WTC11 (cell line): ENCODE data around the gene ASB14. TPM values are rescaled to one million over a fixed set of nuclear protein-coding genes. Genes with fewer than 3 reads are reported as not detected.

ENCODE experiments used
- ATAC-seq: fragments of 200-7000 bp; cut with Tn5 transposase; 2 replicates; pipeline ENCODE4 v1.10.0; 2021; ENCODE audit warnings: mild to moderate bottlenecking, moderate library complexity
- CTCF ChIA-PET: fragments of 300-600 bp; sonication (Branson Sonifier 250); formaldehyde crosslinking; loops from one replicate; lab custom pipeline; 2021; ENCODE audit warnings: antibody characterized with exemption; lab: Charles Lee
- POLR2A ChIA-PET: fragments of 350-600 bp; sonication (Branson Sonifier 250); formaldehyde crosslinking; loops from one replicate; lab custom pipeline; 2021; ENCODE audit warnings: antibody characterized with exemption; lab: Charles Lee
- DNase-seq: peaks from one replicate; pipeline ENCODE4 v3.0.0; 2021; ENCODE audit warnings: low spot score
- H3K27ac Mint-ChIP-seq: 2 replicates; pipeline ENCODE4 v1.8.0; 2021; ENCODE audit warnings: mixed read lengths
- H3K27me3 Mint-ChIP-seq: 2 replicates; pipeline ENCODE4 v1.8.0; 2021; ENCODE audit warnings: low read depth, mild to moderate bottlenecking, moderate library complexity, mixed read lengths
- H3K36me3 Mint-ChIP-seq: 2 replicates; pipeline ENCODE4 v1.8.0; 2021; ENCODE audit warnings: mixed read lengths
- H3K4me1 Mint-ChIP-seq: 2 replicates; pipeline ENCODE4 v1.8.0; 2022; ENCODE audit warnings: mixed read lengths
- H3K4me3 Mint-ChIP-seq: 2 replicates; pipeline ENCODE4 v1.8.0; 2021; ENCODE audit warnings: mild to moderate bottlenecking, moderate library complexity, mixed read lengths
- H3K9me3 Mint-ChIP-seq: 2 replicates; pipeline ENCODE4 v1.8.0; 2021; ENCODE audit warnings: mixed read lengths
- CREM ChIP-seq: sonication (generic); formaldehyde crosslinking; IDR thresholded peaks from 2 replicates; pipeline ENCODE4 v1.8.1; 2022; ENCODE audit warnings: mild to moderate bottlenecking, missing genetic modification reagents, moderate library complexity
- EMX1 ChIP-seq: fragments of 250-450 bp; sonication (Bioruptor Pico); IDR thresholded peaks from 2 replicates; pipeline ENCODE4 v1.8.0; 2021; ENCODE audit warnings: mild to moderate bottlenecking
- GRHL2 ChIP-seq: fragments of 250-450 bp; sonication (Bioruptor Pico); IDR thresholded peaks from 2 replicates; pipeline ENCODE4 v1.8.0; 2022; ENCODE audit warnings: mild to moderate bottlenecking, moderate library complexity; ENCODE audit not compliant: insufficient replicate concordance, severe bottlenecking
- HMGA2 ChIP-seq: fragments of 250-450 bp; sonication (Bioruptor Pico); IDR thresholded peaks from 2 replicates; pipeline ENCODE4 v1.4.0; 2021; ENCODE audit warnings: mild to moderate bottlenecking, moderate library complexity
- JUN ChIP-seq: sonication (generic); formaldehyde crosslinking; IDR thresholded peaks from 2 replicates; pipeline ENCODE4 v1.8.0; 2023; ENCODE audit warnings: mild to moderate bottlenecking, missing genetic modification reagents
- MYBL2 ChIP-seq: sonication (generic); formaldehyde crosslinking; IDR thresholded peaks from 2 replicates; pipeline ENCODE4 v1.8.1; 2023; ENCODE audit warnings: mild to moderate bottlenecking, moderate library complexity, missing genetic modification reagents
- SMAD3 ChIP-seq: sonication (generic); formaldehyde crosslinking; IDR thresholded peaks from 2 replicates; pipeline ENCODE4 v1.8.0; 2022; ENCODE audit warnings: missing genetic modification reagents, mild to moderate bottlenecking, borderline replicate concordance
- TP53 ChIP-seq: sonication (generic); formaldehyde crosslinking; IDR thresholded peaks from 2 replicates; pipeline ENCODE4 v1.8.1; 2023; ENCODE audit warnings: mild to moderate bottlenecking, missing genetic modification reagents
- ZBTB21 ChIP-seq: sonication (generic); formaldehyde crosslinking; IDR thresholded peaks from 2 replicates; pipeline ENCODE4 v1.8.1; 2023; ENCODE audit warnings: mild to moderate bottlenecking, missing genetic modification reagents, borderline replicate concordance
- ZNF121 ChIP-seq: sonication (generic); formaldehyde crosslinking; IDR thresholded peaks from 2 replicates; pipeline ENCODE4 v1.8.0; 2023; ENCODE audit warnings: missing genetic modification reagents
- ZNF138 ChIP-seq: sonication (generic); formaldehyde crosslinking; conservative IDR thresholded peaks from 2 replicates; pipeline ENCODE4 v1.8.1; 2022; ENCODE audit warnings: mild to moderate bottlenecking, moderate library complexity, missing genetic modification reagents
- ZNF317 ChIP-seq: sonication (generic); formaldehyde crosslinking; IDR thresholded peaks from 2 replicates; pipeline ENCODE4 v1.8.1; 2023; ENCODE audit warnings: low read depth, mild to moderate bottlenecking, moderate library complexity, missing genetic modification reagents, borderline replicate concordance
- ZNF423 ChIP-seq: fragments of 250-450 bp; sonication (Bioruptor Pico); IDR thresholded peaks from 2 replicates; pipeline ENCODE4 v2.1.2; 2022; ENCODE audit warnings: mild to moderate bottlenecking, moderate library complexity
- ZNF671 ChIP-seq: fragments of 250-450 bp; sonication (Bioruptor Pico); IDR thresholded peaks from 2 replicates; pipeline ENCODE4 v1.8.0; 2021; ENCODE audit warnings: mild to moderate bottlenecking
- total RNA-seq: library from RNA; stranded (reverse); gene quantifications from 3 replicates; pipeline ENCODE4 v1.2.3, GENCODE V29; 2021
- TF ChIP-seq, protein P1 (sequence below): sonication (generic); formaldehyde crosslinking; IDR thresholded peaks from 2 replicates; pipeline ENCODE4 v1.8.0; 2022; ENCODE audit warnings: mild to moderate bottlenecking, missing genetic modification reagents
- TF ChIP-seq, protein P2 (sequence below): sonication (generic); formaldehyde crosslinking; IDR thresholded peaks from 2 replicates; pipeline ENCODE4 v1.8.1; 2022; ENCODE audit warnings: missing genetic modification reagents, borderline replicate concordance
- TF ChIP-seq, protein P3 (sequence below): sonication (generic); formaldehyde crosslinking; IDR thresholded peaks from 2 replicates; pipeline ENCODE4 v1.8.1; 2022; ENCODE audit warnings: mild to moderate bottlenecking, moderate library complexity, missing genetic modification reagents
- TF ChIP-seq, protein P4 (sequence below): sonication (generic); formaldehyde crosslinking; IDR thresholded peaks from 2 replicates; pipeline ENCODE4 v1.8.0; 2022; ENCODE audit warnings: mild to moderate bottlenecking, missing genetic modification reagents
- TF ChIP-seq, protein P5 (sequence below): sonication (generic); formaldehyde crosslinking; IDR thresholded peaks from 2 replicates; pipeline ENCODE4 v1.8.1; 2022; ENCODE audit warnings: low read depth, mild to moderate bottlenecking, moderate library complexity, missing genetic modification reagents, borderline replicate concordance

The ASB14 gene
- total RNA-seq, 1 experiment from 2014 or later, result not detected

DNA sequence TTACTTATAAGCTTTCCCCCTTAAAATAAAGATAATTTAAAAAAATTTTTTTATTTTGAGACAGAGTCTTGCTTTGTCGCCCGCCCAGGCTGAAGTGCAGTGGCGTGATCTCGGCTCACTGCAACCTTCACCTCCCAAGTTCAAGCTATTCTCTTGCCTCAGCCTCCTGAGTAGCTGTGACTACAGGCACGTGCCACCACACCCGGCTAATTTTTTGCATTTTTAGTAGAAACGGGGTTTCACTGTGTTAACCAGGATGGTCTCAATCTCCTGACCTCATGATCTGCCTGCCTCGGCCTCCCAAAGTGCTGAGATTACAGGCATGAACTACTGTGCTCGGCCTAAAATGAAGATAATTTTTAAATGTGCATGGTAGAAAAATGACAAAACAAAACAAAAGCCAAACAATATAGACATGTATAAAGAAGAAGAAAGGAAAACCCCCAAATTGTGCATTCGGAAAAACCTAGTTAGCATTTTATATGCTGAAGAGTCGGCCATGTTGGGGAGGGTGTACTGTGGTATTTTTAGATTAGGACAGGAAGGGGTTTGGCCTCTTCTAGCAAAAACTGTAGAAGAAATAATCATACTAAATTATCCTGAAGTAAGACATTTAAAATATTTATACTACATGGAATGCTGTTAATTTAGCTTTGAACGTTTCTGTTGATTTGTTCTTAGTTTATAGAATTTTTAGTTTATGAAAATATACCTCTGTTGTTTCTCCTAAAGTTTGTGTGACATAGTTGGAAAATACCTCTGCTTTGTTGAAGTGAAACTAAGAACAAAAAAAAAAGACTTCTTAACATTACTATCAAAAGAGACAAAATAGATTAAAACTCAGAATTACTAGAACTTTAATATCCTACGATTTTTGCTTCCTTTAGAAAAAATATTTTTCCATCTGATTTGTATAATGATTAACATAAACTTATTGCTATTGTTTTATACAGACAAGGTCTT is 57.6 kb downstream of the ASB14 start (continued):
- TF ChIP-seq, protein P1, sequence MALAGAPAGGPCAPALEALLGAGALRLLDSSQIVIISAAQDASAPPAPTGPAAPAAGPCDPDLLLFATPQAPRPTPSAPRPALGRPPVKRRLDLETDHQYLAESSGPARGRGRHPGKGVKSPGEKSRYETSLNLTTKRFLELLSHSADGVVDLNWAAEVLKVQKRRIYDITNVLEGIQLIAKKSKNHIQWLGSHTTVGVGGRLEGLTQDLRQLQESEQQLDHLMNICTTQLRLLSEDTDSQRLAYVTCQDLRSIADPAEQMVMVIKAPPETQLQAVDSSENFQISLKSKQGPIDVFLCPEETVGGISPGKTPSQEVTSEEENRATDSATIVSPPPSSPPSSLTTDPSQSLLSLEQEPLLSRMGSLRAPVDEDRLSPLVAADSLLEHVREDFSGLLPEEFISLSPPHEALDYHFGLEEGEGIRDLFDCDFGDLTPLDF (CRISPR knock-in tag), result no peak
- no peak for TF ChIP-seq ZNF317
- TF ChIP-seq JUN (CRISPR knock-in tag), result no peak
- no peak for TF ChIP-seq GRHL2
- TF ChIP-seq HMGA2 (CRISPR knock-in tag), result no peak
- TF ChIP-seq, all 79 proteins: peak for 0

DNA sequence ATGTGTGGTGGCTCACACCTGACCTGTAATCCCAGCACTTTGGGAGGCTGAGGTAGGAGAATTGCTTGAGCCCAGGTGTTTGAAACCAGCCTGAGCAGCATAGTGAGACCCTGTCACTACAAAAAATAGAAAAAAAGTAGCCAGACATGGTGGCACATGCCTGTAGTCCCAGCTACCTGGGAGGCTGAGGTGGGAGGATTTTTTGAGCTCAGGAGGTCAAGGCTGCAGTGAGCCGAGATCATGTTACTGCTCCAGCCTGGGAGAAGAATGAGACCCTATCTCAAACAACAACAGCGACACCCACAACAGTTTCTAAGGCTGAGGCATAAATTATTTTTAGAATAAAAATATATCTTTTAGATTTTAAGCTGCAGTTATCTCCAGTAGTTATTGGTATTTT is 58.7 kb downstream of the ASB14 start:
- 0 out of 2 replicates have a peak, but pooled peaks cover 6% of the 10 kb centered on the region for H3K9me3 Mint-ChIP-seq
- peaks cover 2% of the 10 kb centered on the region; the same call in 1 of the 2 replicates for H3K27me3 Mint-ChIP-seq
- peaks cover 16% of the 10 kb centered on the region for H3K36me3 Mint-ChIP-seq
- H3K4me1 Mint-ChIP-seq, result peaks cover 6% of the 10 kb centered on the region
- ChIA-PET CTCF (interaction anchor here (0.6 to 1.2 kb wide), 2 partner anchors 10 to 118 kb away, joined by 3 to 4 read pairs; no protein-coding TSS in a partner anchor), POLR2A (no interaction called here)
- no peak overlapping the region for H3K4me3 Mint-ChIP-seq
- ATAC-seq (no peak), DNase-seq (no peak)
- TF ChIP-seq ZNF121 (CRISPR knock-in tag) (no peak), ZNF671 (CRISPR knock-in tag) (no peak), ZBTB21 (CRISPR knock-in tag) (no peak)
- H3K27ac Mint-ChIP-seq, result no peak overlapping the region

DNA sequence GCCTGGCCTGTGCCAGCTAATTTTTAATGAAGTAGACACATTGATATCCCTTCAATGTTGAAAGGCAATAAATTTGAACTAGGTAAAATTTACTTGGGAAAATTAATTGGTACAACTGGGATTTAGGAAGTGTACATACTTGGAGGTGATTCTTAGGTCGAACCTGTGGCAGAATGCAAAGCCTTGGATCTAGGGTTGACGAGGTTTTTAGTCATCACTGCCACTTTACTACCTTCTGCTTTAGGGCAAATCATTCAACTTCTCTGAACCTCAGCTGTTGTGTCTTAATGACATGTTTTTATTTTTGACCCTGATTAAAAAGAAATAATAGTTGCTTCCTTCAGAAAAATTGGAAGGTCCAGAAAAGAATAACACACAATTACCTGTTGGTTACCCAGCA is 62.5 kb downstream of the ASB14 start:
- no peak for DNase-seq
- H3K27me3 Mint-ChIP-seq, result peaks cover 6% of the 10 kb centered on the region; the same call in 1 of the 2 replicates
- ChIA-PET CTCF (no interaction called here), POLR2A (no interaction called here)
- TF ChIP-seq ZNF138 (CRISPR knock-in tag) (no peak), SMAD3 (CRISPR knock-in tag) (no peak), EMX1 (no peak), ZNF423 (CRISPR knock-in tag) (no peak), MYBL2 (no peak), TP53 (CRISPR knock-in tag) (no peak), GRHL2 (no peak), CREM (CRISPR knock-in tag) (no peak)
- TF ChIP-seq, protein P2, sequence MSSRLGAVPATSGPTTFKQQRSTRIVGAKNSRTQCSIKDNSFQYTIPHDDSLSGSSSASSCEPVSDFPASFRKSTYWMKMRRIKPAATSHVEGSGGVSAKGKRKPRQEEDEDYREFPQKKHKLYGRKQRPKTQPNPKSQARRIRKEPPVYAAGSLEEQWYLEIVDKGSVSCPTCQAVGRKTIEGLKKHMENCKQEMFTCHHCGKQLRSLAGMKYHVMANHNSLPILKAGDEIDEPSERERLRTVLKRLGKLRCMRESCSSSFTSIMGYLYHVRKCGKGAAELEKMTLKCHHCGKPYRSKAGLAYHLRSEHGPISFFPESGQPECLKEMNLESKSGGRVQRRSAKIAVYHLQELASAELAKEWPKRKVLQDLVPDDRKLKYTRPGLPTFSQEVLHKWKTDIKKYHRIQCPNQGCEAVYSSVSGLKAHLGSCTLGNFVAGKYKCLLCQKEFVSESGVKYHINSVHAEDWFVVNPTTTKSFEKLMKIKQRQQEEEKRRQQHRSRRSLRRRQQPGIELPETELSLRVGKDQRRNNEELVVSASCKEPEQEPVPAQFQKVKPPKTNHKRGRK, result no peak
- peaks cover 21% of the 10 kb centered on the region for H3K4me1 Mint-ChIP-seq
- no peak overlapping the region; the same call in 1 of the 2 replicates for H3K4me3 Mint-ChIP-seq
- no peak for ATAC-seq
- 0 out of 2 replicates have a peak, but pooled peaks cover 4% of the 10 kb centered on the region for H3K9me3 Mint-ChIP-seq
- H3K27ac Mint-ChIP-seq, result no peak overlapping the region
- peaks cover 5% of the 10 kb centered on the region; the same call in 1 of the 2 replicates for H3K36me3 Mint-ChIP-seq

DNA sequence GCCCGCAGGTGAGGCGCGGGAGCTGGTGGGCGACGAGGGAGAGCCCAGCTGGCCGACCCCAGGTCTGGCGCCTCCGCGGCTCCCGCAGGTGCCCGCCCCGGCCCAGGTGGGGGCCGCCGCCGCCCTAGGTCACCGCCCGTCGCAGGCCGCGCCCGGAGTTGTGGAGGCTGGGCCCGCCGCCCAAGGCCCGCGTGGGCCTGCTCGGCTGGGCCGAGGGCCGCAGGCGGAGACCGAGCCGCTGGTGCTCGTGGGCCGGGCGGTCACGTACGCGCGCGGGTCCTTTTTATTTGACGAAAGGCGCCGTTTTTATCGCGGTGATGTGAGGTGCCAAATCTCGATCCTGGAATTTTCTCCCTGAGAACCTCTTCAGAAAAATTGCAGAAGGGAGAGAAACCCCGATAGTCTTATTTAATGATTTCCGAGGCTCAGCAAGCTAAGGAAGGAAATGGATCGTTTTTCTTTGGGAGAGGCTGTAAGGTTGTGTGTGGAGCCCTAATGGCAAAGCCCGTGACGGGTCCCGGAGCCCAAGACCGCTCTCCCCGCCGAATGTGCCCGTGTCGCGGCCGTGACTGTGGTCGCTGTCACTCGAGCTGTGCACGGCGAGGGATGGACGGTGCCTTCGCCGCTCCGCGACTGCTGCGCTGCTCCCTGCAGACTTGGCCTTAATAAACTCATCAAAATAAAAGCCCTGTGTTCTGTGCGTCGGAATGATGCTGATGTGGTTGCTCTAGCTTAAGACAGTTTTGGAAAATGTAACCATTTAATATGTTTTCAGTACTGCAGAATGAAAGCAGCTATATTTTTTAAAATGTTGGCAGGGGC is 64.3 kb downstream of the ASB14 start:
- ATAC-seq, result peak; percentile 36
- H3K27ac Mint-ChIP-seq, result no peak overlapping the region
- peaks cover 6% of the 10 kb centered on the region; the same call in 1 of the 2 replicates for H3K27me3 Mint-ChIP-seq
- H3K36me3 Mint-ChIP-seq, result peaks cover 5% of the 10 kb centered on the region; the same call in 1 of the 2 replicates
- H3K4me1 Mint-ChIP-seq, result peaks cover 26% of the 10 kb centered on the region
- H3K4me3 Mint-ChIP-seq, result peak overlapping the region; percentile 91
- DNase-seq, result peak; percentile 33
- CTCF ChIA-PET, result interaction anchor here (1.0 to 2.0 kb wide), 9 partner anchors 29 to 170 kb away, joined by 3 to 6 read pairs (median 4); partner anchors contain the start of gene HESX1
- H3K9me3 Mint-ChIP-seq, result 0 out of 2 replicates have a peak, but pooled peaks cover 4% of the 10 kb centered on the region
- POLR2A ChIA-PET, result interaction anchor here (0.6 to 2.0 kb wide), 6 partner anchors 19 to 370 kb away, joined by 3 to 8 read pairs (median 4); partner anchors contain the start of genes ARF4 and HESX1
- TF ChIP-seq, protein P3, sequence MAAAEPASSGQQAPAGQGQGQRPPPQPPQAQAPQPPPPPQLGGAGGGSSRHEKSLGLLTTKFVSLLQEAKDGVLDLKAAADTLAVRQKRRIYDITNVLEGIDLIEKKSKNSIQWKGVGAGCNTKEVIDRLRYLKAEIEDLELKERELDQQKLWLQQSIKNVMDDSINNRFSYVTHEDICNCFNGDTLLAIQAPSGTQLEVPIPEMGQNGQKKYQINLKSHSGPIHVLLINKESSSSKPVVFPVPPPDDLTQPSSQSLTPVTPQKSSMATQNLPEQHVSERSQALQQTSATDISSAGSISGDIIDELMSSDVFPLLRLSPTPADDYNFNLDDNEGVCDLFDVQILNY, result no peak
- TF ChIP-seq, protein P4, sequence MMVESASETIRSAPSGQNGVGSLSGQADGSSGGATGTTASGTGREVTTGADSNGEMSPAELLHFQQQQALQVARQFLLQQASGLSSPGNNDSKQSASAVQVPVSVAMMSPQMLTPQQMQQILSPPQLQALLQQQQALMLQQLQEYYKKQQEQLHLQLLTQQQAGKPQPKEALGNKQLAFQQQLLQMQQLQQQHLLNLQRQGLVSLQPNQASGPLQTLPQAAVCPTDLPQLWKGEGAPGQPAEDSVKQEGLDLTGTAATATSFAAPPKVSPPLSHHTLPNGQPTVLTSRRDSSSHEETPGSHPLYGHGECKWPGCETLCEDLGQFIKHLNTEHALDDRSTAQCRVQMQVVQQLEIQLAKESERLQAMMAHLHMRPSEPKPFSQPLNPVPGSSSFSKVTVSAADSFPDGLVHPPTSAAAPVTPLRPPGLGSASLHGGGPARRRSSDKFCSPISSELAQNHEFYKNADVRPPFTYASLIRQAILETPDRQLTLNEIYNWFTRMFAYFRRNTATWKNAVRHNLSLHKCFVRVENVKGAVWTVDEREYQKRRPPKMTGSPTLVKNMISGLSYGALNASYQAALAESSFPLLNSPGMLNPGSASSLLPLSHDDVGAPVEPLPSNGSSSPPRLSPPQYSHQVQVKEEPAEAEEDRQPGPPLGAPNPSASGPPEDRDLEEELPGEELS (CRISPR knock-in tag), result 0 out of 2 replicates have a peak, but pooled peaks have one; percentile 1
- TF ChIP-seq, protein P5, sequence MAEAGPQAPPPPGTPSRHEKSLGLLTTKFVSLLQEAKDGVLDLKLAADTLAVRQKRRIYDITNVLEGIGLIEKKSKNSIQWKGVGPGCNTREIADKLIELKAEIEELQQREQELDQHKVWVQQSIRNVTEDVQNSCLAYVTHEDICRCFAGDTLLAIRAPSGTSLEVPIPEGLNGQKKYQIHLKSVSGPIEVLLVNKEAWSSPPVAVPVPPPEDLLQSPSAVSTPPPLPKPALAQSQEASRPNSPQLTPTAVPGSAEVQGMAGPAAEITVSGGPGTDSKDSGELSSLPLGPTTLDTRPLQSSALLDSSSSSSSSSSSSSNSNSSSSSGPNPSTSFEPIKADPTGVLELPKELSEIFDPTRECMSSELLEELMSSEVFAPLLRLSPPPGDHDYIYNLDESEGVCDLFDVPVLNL, result peak; percentile 49; the same call in 1 of the 2 replicates
